HepG2 (cell line): Measurements from ENCODE around the gene LRRC3C. TPM values are rescaled to one million over a fixed set of nuclear protein-coding genes. Genes with fewer than 3 reads are reported as not detected.

Experiments used
- BRD4 ChIP-seq: sonication (generic); formaldehyde crosslinking; IDR thresholded peaks from 2 replicates; pipeline ENCODE4 v1.4.0; 2020; ENCODE audit warnings: missing genetic modification reagents
- EP300 ChIP-seq, 3 experiments: sonication (generic) in 1 of 3; formaldehyde crosslinking in 1 of 3; IDR thresholded peaks; 2 replicates each; pipeline versions ENCODE4 v1.5.1 to v1.6.1; 2011 to 2020; ENCODE audit warnings: low read depth in 2 of 3, low read length in 2 of 3, borderline replicate concordance in 1 of 3, improper control_type of control experiment in 1 of 3, mild to moderate bottlenecking in 1 of 3, missing genetic modification reagents in 1 of 3, moderate library complexity in 1 of 3
- FOXO4 ChIP-seq: sonication (generic); formaldehyde crosslinking; conservative IDR thresholded peaks from 2 replicates; pipeline ENCODE4 v1.8.1; 2023; ENCODE audit warnings: missing genetic modification reagents
- IKZF4 ChIP-seq: sonication (generic); formaldehyde crosslinking; IDR thresholded peaks from 2 replicates; pipeline ENCODE4 v1.5.1; 2020; ENCODE audit warnings: borderline replicate concordance, mild to moderate bottlenecking, low read depth, missing genetic modification reagents; ENCODE audit errors: not compliant biosample characterization
- KLF13 ChIP-seq: sonication (generic); formaldehyde crosslinking; IDR thresholded peaks from 2 replicates; pipeline ENCODE4 v1.4.0; 2020; ENCODE audit warnings: mild to moderate bottlenecking, missing genetic modification reagents
- NCOA2 ChIP-seq: sonication (generic); formaldehyde crosslinking; IDR thresholded peaks from 2 replicates; pipeline ENCODE4 v1.8.0; 2022; ENCODE audit warnings: inconsistent platforms
- PHF5A ChIP-seq: IDR thresholded peaks from one replicate; pipeline ENCODE4 v1.6.1; 2018; ENCODE audit warnings: low read depth, missing genetic modification reagents; ENCODE audit not compliant: unreplicated experiment
- RCOR2 ChIP-seq: IDR thresholded peaks from 2 replicates; pipeline ENCODE4 v1.6.1; 2016; ENCODE audit warnings: missing biosample characterization, missing genetic modification reagents
- RFX1 ChIP-seq: fragments of 450-650 bp; IDR thresholded peaks from 2 replicates; pipeline ENCODE4 v1.6.1; 2017
- SMAD1 ChIP-seq: sonication (generic); formaldehyde crosslinking; IDR thresholded peaks from 2 replicates; pipeline ENCODE4 v1.4.0; 2020; ENCODE audit warnings: missing genetic modification reagents, low read depth, mild to moderate bottlenecking, borderline replicate concordance
- TAF15 ChIP-seq: fragments of 200-400 bp; formaldehyde crosslinking; IDR thresholded peaks from one replicate; pipeline ENCODE4 v1.6.1; 2018; ENCODE audit warnings: mild to moderate bottlenecking, low read depth, low read length; ENCODE audit not compliant: poor library complexity, severe bottlenecking
- XRCC5 ChIP-seq: fragments of 200-400 bp; formaldehyde crosslinking; optimal IDR thresholded peaks from 2 replicates; pipeline ENCODE3; 2017; ENCODE audit warnings: mild to moderate bottlenecking, low read length
- YEATS2 ChIP-seq: sonication (generic); formaldehyde crosslinking; IDR thresholded peaks from 2 replicates; pipeline ENCODE4 v1.4.0; 2020; ENCODE audit warnings: missing genetic modification reagents, borderline replicate concordance
- ZBTB2 ChIP-seq: sonication (generic); formaldehyde crosslinking; IDR thresholded peaks from 2 replicates; pipeline ENCODE4 v1.8.0; 2022; ENCODE audit warnings: low read depth, missing genetic modification reagents
- ZBTB26 ChIP-seq: IDR thresholded peaks from 2 replicates; pipeline ENCODE4 v1.6.1; 2016; ENCODE audit warnings: missing compliant biosample characterization, missing genetic modification reagents, borderline replicate concordance
- ZBTB42 ChIP-seq: sonication (generic); formaldehyde crosslinking; IDR thresholded peaks from 2 replicates; pipeline ENCODE4 v1.5.0; 2020; ENCODE audit warnings: mild to moderate bottlenecking, missing genetic modification reagents
- ZBTB7A ChIP-seq: sonication (generic); formaldehyde crosslinking; IDR thresholded peaks from 2 replicates; pipeline ENCODE4 v1.8.0; 2022; ENCODE audit warnings: mild to moderate bottlenecking, missing genetic modification reagents
- ZNF563 ChIP-seq: sonication (generic); formaldehyde crosslinking; IDR thresholded peaks from 2 replicates; pipeline ENCODE4 v1.8.0; 2022; ENCODE audit warnings: mild to moderate bottlenecking, moderate library complexity, missing genetic modification reagents
- ZNF598 ChIP-seq: sonication (generic); formaldehyde crosslinking; IDR thresholded peaks from 2 replicates; pipeline ENCODE4 v1.5.1; 2020; ENCODE audit warnings: mild to moderate bottlenecking, missing genetic modification reagents, borderline replicate concordance
- ZNF605 ChIP-seq: sonication (generic); formaldehyde crosslinking; IDR thresholded peaks from 2 replicates; pipeline ENCODE4 v1.8.0; 2022; ENCODE audit warnings: mild to moderate bottlenecking, missing genetic modification reagents
- ZNF747 ChIP-seq: sonication (generic); formaldehyde crosslinking; IDR thresholded peaks from 2 replicates; pipeline ENCODE4 v1.8.1; 2023; ENCODE audit warnings: missing genetic modification reagents, mild to moderate bottlenecking, borderline replicate concordance
- ZNF83 ChIP-seq: sonication (generic); formaldehyde crosslinking; IDR thresholded peaks from 2 replicates; pipeline ENCODE4 v1.4.0; 2020; ENCODE audit warnings: missing genetic modification reagents, mild to moderate bottlenecking, borderline replicate concordance
- ZSCAN25 ChIP-seq: sonication (generic); formaldehyde crosslinking; IDR thresholded peaks from 2 replicates; pipeline ENCODE4 v1.8.0; 2022; ENCODE audit warnings: mild to moderate bottlenecking, missing genetic modification reagents
- polyA plus RNA-seq, 8 experiments: library from polyadenylated mRNA; depleted of rRNA in 3 of 8; stranded (reverse) in 7 of 8; unstranded in 1 of 8; fragments of >200 nt; fragmentation: Illumina TruSeq in 4 of 8; extraction: Trizol in 4 of 8; gene quantifications; 2 replicates each; pipeline versions ENCODE4 v1.2.1 to v1.2.3, GENCODE V29; 2011 to 2016; ENCODE audit warnings: low read depth in 4 of 8, missing spikeins in 1 of 8, mixed read lengths in 1 of 8; ENCODE audit not compliant: insufficient read depth in 1 of 8
- total RNA-seq, 5 experiments: library from RNA; depleted of rRNA; stranded (reverse); fragments of >200 nt; fragmentation: Illumina TruSeq; extraction: Trizol; gene quantifications; 2 replicates each; pipeline ENCODE4 v1.2.3, GENCODE V29; 2016; ENCODE audit warnings: low read depth in 1 of 5

Gene LRRC3C
- total and polyA plus RNA-seq, 2 of the 13 experiments (the other 11 are each of a cell fraction or from before 2014, with no cell fraction given), result 0.17 TPM; not detected in 1

GRCh38 chr17:39923836-39924690 is 3.5 kb upstream of the LRRC3C start (continued):
- no peak for TF ChIP-seq KLF13 (CRISPR knock-in tag)
- TF ChIP-seq IKZF4 (CRISPR knock-in tag), result peak; percentile 95
- TF ChIP-seq BRD4 (CRISPR knock-in tag), result peak; percentile 88
- TF ChIP-seq ZNF747 (CRISPR knock-in tag), result peak; percentile 98
- TF ChIP-seq ZBTB7A (CRISPR knock-in tag), result peak; percentile 98; the same call in 1 of the 2 replicates
- TF ChIP-seq NCOA2, result peak; percentile 96
- TF ChIP-seq ZNF605 (CRISPR knock-in tag), result peak; percentile 88
- peak; percentile 81 for TF ChIP-seq ZBTB2 (CRISPR knock-in tag)
- no peak for TF ChIP-seq FOXO4
- TF ChIP-seq ZNF563 (CRISPR knock-in tag), result no peak; the same call in 1 of the 2 replicates
- TF ChIP-seq ZSCAN25, result peak; percentile 81; the same call in 1 of the 2 replicates
- TF ChIP-seq XRCC5, result peak; percentile 82
- TF ChIP-seq ZNF598 (CRISPR knock-in tag), result peak; percentile 87
- no peak for TF ChIP-seq TAF15
- TF ChIP-seq ZNF83 (CRISPR knock-in tag), result no peak
- no peak; the same call in 1 of the 2 replicates for TF ChIP-seq RFX1
- peak; percentile 100 for TF ChIP-seq PHF5A (CRISPR knock-in tag)
- 0 out of 2 replicates have a peak, but pooled peaks have one; percentile 42 for TF ChIP-seq SMAD1 (CRISPR knock-in tag)
- TF ChIP-seq ZBTB42 (CRISPR knock-in tag), result no peak
- TF ChIP-seq RCOR2 (CRISPR knock-in tag), result peak; percentile 96
- peak; percentile 89; the same call in 1 of the 2 replicates for TF ChIP-seq YEATS2
- peak; percentile 80 for TF ChIP-seq ZBTB26 (CRISPR knock-in tag)
- peak in 1 of 2 experiments; percentile 92; a peak in 2 of 4 replicates for TF ChIP-seq EP300 (IDR thresholded peaks at IDR 0.05; ENCODE audit: low read depth in 2 of 2, low read length in 2 of 2)
- TF ChIP-seq EP300 (CRISPR knock-in tag; IDR thresholded peaks at IDR 0.05; ENCODE audit: borderline replicate concordance), result peak; percentile 98
